Spleen (tissue), 7 donors: ENCODE results near the gene KCNN2.

Source experiments
- POLR2A ChIP-seq, 3 donors: fragments of 450-650 bp; IDR thresholded peaks; one replicate each; pipeline ENCODE4 v1.5.1; 2017; ENCODE audit warnings: antibody characterized with exemption in 3 of 3, mild to moderate bottlenecking in 1 of 3
- TF ChIP-seq, protein P1 (sequence below), 11 experiments: fragments of 200-600 bp in 7 of 11; fragments of 450-650 bp in 4 of 11; sonication (generic) in 4 of 11; IDR thresholded peaks in 8 of 11; conservative IDR thresholded peaks in 3 of 11; 1 replicate in 7 of 11; 2 replicates in 4 of 11; pipeline versions ENCODE4 v1.4.0 to v1.8.0; 2016 to 2021; ENCODE audit warnings: antibody characterized with exemption in 11 of 11, inconsistent platforms in 4 of 11, mild to moderate bottlenecking in 1 of 11
- donor health status: DM: no; HTN: no; CAD: no; lungs with moderate emphysema.
- donor health status: DM: no; HTN: no; CAD: no.
- donor health status: DM: no; HTN: no; CAD: no.

DNA sequence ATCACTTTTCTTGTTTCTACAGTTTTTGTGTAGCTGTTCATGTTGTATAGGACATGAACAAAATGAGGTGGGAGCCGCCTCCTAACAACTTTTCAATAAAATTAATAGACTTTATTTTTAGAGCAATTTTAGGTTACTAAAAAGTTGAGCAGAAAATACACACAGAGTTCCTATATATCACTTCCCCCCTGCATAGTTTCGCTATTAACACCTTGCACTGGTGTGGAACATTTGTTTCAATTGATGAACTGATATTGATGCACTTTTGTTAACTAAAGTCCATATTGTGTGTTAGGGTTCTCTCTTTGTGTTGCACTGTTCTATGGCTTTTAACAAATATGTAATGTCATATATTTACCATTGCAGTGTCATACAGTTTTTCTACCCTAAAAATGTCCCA, 47.8 kb upstream of the KCNN2 start:
- TF ChIP-seq, protein P1, sequence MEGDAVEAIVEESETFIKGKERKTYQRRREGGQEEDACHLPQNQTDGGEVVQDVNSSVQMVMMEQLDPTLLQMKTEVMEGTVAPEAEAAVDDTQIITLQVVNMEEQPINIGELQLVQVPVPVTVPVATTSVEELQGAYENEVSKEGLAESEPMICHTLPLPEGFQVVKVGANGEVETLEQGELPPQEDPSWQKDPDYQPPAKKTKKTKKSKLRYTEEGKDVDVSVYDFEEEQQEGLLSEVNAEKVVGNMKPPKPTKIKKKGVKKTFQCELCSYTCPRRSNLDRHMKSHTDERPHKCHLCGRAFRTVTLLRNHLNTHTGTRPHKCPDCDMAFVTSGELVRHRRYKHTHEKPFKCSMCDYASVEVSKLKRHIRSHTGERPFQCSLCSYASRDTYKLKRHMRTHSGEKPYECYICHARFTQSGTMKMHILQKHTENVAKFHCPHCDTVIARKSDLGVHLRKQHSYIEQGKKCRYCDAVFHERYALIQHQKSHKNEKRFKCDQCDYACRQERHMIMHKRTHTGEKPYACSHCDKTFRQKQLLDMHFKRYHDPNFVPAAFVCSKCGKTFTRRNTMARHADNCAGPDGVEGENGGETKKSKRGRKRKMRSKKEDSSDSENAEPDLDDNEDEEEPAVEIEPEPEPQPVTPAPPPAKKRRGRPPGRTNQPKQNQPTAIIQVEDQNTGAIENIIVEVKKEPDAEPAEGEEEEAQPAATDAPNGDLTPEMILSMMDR (IDR thresholded peaks at IDR 0.05 in 8 of 11, conservative IDR thresholded peaks at IDR 0.05 in 3 of 11), result no peak
- no peak for TF ChIP-seq POLR2A (IDR thresholded peaks at IDR 0.05)
